GM18951 (cell line): Measurements from ENCODE around the gene NOXO1.

Experiments used
- POLR2A ChIP-seq: IDR thresholded peaks from 4 replicates; pipeline ENCODE4 v1.6.1; 2011; ENCODE audit warnings: mild to moderate bottlenecking; ENCODE audit not compliant: insufficient read length, insufficient read depth; ENCODE audit errors: extremely low read depth
- in situ Hi-C: fragments of 300-500 bp; cut with MboI; formaldehyde crosslinking; loops from one replicate; pipeline ENCODE4 v1.12.0; 2022; ENCODE audit warnings: low sequenced_read_pairs, mixed read lengths, inconsistent platforms; ENCODE audit not compliant: unreplicated experiment

NOXO1 gene

GRCh38 chr16:2007081-2007836 is 26.0 kb upstream of the NOXO1 start:
- TF ChIP-seq POLR2A, result no peak
- in situ Hi-C loops, result no loop called here

GRCh38 chr16:2006317-2006716 is 25.0 kb upstream of the NOXO1 start:
- in situ Hi-C loops, result no loop called here
- TF ChIP-seq POLR2A, result no peak

GRCh38 chr16:2005646-2006045 is 24.4 kb upstream of the NOXO1 start:
- TF ChIP-seq POLR2A, result no peak
- in situ Hi-C loops, result no loop called here

GRCh38 chr16:2004795-2005517 is 23.7 kb upstream of the NOXO1 start:
- no peak for TF ChIP-seq POLR2A
- in situ Hi-C loops, result no loop called here

GRCh38 chr16:2003827-2004641 is 22.8 kb upstream of the NOXO1 start:
- in situ Hi-C loops, result no loop called here
- TF ChIP-seq POLR2A, result no peak

- in situ Hi-C loops, result no loop called here
- no peak for TF ChIP-seq POLR2A
Observed at GRCh38 chr16:2003231-2003826, 22.1 kb upstream of the NOXO1 start.

GRCh38 chr16:2002406-2003230 is 21.3 kb upstream of the NOXO1 start:
- in situ Hi-C loops, result no loop called here

GRCh38 chr16:2001456-2002355 is 20.4 kb upstream of the NOXO1 start:
- in situ Hi-C loops, result no loop called here
- no peak for TF ChIP-seq POLR2A

More at GRCh38 chr16:2002406-2003230, 21.3 kb upstream of the NOXO1 start:
- TF ChIP-seq POLR2A, result no peak

- no peak for TF ChIP-seq POLR2A
- in situ Hi-C loops, result no loop called here
Observed at GRCh38 chr16:2001035-2001434, 19.8 kb upstream of the NOXO1 start.

- TF ChIP-seq POLR2A, result no peak
- in situ Hi-C loops, result no loop called here
Observed at GRCh38 chr16:1999866-2000514, 18.7 kb upstream of the NOXO1 start.
